AG09309 (cell line): ENCODE measurements around the gene NOX3.

Experiments used
- DNase-seq: peaks from one replicate; pipeline ENCODE4 v3.0.0-alpha.2; 2010; ENCODE audit warnings: low read depth
- H3K4me3 ChIP-seq: 2 replicates; pipeline ENCODE4 v1.5.1; 2011; ENCODE audit warnings: mild to moderate bottlenecking, low read depth, low read length, moderate library complexity; ENCODE audit not compliant: control insufficient read depth
- TF ChIP-seq, protein P1 (sequence below): IDR thresholded peaks from 2 replicates; pipeline ENCODE4 v1.5.1; 2011; ENCODE audit warnings: mild to moderate bottlenecking, low read depth, low read length, inconsistent platforms; ENCODE audit not compliant: insufficient read depth, control insufficient read depth; ENCODE audit errors: missing control alignments

Gene NOX3

GRCh38 chr6:155378276-155378675 is 77.4 kb downstream of the NOX3 start:
- DNase-seq: no peak
- no peak overlapping the region for H3K4me3 ChIP-seq
- TF ChIP-seq, protein P1, sequence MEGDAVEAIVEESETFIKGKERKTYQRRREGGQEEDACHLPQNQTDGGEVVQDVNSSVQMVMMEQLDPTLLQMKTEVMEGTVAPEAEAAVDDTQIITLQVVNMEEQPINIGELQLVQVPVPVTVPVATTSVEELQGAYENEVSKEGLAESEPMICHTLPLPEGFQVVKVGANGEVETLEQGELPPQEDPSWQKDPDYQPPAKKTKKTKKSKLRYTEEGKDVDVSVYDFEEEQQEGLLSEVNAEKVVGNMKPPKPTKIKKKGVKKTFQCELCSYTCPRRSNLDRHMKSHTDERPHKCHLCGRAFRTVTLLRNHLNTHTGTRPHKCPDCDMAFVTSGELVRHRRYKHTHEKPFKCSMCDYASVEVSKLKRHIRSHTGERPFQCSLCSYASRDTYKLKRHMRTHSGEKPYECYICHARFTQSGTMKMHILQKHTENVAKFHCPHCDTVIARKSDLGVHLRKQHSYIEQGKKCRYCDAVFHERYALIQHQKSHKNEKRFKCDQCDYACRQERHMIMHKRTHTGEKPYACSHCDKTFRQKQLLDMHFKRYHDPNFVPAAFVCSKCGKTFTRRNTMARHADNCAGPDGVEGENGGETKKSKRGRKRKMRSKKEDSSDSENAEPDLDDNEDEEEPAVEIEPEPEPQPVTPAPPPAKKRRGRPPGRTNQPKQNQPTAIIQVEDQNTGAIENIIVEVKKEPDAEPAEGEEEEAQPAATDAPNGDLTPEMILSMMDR: no peak

DNA sequence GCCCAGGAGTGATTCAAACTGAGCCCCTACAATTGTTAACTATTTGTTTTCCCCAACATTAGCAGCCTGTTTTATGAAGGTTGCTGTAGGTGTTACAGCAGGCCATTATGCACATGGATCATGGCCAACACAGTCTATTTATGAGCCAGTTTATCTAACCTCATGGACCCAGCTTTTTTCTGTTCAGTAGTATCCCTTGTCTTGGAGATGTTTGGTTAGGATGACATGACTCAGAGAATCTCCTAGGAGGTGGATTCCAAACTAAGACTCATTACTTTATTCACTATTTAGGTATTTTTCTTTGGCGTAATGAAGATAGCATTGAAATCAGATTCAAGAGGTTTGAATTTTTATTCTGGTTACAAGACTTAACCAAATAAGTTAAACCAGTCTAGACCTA is 78.6 kb downstream of the NOX3 start:
- peak; percentile 67 for DNase-seq
- TF ChIP-seq, protein P1: no peak
- H3K4me3 ChIP-seq: no peak overlapping the region

- TF ChIP-seq, protein P1: no peak
- no peak for DNase-seq
- no peak overlapping the region for H3K4me3 ChIP-seq
Measured at GRCh38 chr6:155375801-155376200, 79.8 kb downstream of the NOX3 start.

DNA sequence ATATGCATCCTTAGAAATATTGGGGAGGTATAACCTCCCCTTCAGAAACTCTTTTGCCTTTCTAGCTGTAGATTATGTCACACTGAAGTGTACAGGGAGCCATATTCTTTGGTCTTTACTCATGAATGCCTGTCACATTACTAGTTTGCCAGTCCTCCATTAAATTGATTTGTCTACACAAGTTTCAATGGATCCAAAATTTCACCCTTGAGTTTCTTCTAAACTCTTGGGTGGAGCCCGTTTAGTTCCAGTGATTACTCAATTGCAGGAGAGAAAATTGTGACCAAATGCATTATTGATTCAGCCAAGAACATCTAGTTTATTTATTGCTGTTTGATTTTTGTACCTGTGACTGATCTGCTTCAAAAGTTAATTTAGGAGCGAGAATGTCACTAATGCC is 81.0 kb downstream of the NOX3 start:
- H3K4me3 ChIP-seq: no peak overlapping the region
- no peak for DNase-seq
- TF ChIP-seq, protein P1: no peak

DNA sequence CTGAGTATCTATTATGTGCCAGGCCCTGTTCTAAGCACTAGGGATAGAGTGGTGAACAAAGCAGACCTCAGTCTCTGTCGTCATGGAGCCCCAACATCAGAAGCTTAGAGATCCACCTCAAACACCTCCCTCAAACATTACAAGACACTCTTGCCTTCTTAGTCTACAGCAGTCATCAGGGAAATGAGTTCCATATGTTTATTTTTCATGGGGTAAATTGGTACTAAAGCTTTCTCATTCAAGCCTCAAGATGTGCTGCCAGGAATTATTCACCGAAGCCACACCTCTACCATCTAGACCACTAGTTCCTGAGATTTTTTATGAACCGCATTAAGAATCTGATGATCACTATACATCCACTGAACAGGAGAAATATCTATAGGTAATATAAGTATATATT is 82.4 kb downstream of the NOX3 start:
- peak; percentile 34 for DNase-seq
- TF ChIP-seq, protein P1: no peak
- H3K4me3 ChIP-seq: no peak overlapping the region

DNA sequence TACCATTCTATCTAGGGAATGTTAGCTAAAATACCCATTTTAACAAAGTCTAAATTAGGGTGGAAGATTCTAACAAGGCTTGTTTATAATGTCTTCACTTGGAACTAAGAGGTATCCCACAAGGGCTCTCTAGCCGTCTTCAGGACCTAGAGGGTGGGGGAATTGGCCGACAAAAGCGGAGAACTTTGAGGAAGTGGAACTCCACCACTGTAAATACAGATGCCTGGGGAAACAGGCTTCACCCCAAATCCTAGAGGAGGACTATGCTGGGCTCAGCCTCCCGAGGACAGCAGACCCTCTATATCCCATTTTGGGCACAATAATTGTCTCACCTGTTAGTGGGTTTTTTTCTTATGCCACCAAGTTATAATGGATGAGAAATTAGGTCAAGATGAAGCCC is 83.4 kb downstream of the NOX3 start:
- TF ChIP-seq, protein P1: no peak
- DNase-seq: no peak
- no peak overlapping the region for H3K4me3 ChIP-seq

GRCh38 chr6:155371230-155371629 is 84.4 kb downstream of the NOX3 start:
- no peak overlapping the region for H3K4me3 ChIP-seq
- TF ChIP-seq, protein P1: no peak
- no peak for DNase-seq
